Activated CD4-positive, alpha-beta T cell treated with anti-CD3 and anti-CD28 coated beads, Interleukin-2, amount 10 ng/mL, durations not matched to agents 7 days and 5 days (primary cell): ENCODE measurements around the gene WIPF2. TPM values are rescaled to one million over a fixed set of nuclear protein-coding genes. Genes with fewer than 3 reads are reported as not detected.

Experiments
- CTCF ChIA-PET: fragments of 350-600 bp; sonication (Branson Sonifier 250); formaldehyde crosslinking; loops from one replicate; lab custom pipeline; 2021; ENCODE audit warnings: antibody characterized with exemption; lab: Charles Lee
- POLR2A ChIA-PET: fragments of 350-600 bp; sonication (Branson Sonifier 250); formaldehyde crosslinking; loops from one replicate; lab custom pipeline; 2021; ENCODE audit warnings: antibody characterized with exemption; lab: Charles Lee
- DNase-seq: peaks from one replicate; pipeline ENCODE4 v3.0.0-alpha.2; 2020
- H3K27ac Mint-ChIP-seq: one replicate; pipeline ENCODE4 v1.8.0; 2021; ENCODE audit warnings: mild to moderate bottlenecking, moderate library complexity, mixed read lengths
- H3K27me3 Mint-ChIP-seq: one replicate; pipeline ENCODE4 v1.8.0; 2021; ENCODE audit warnings: mixed read lengths
- H3K36me3 Mint-ChIP-seq: one replicate; pipeline ENCODE4 v1.8.0; 2021; ENCODE audit warnings: low read depth, mixed read lengths
- H3K4me1 Mint-ChIP-seq: one replicate; pipeline ENCODE4 v1.8.0; 2021; ENCODE audit warnings: mixed read lengths
- H3K4me3 Mint-ChIP-seq: one replicate; pipeline ENCODE4 v1.8.0; 2021; ENCODE audit warnings: mild to moderate bottlenecking, moderate library complexity, mixed read lengths
- H3K9me3 Mint-ChIP-seq: one replicate; pipeline ENCODE4 v1.8.0; 2021; ENCODE audit warnings: mixed read lengths
- microRNA-seq: library from miRNA; unstranded; fragments of <30 nt; microRNA quantifications from one replicate; pipeline ENCODE4 v1.2.0, GENCODE V29; 2021; ENCODE audit warnings: borderline microRNAs expressed, borderline replicate concordance
- total RNA-seq, 2 experiments: library from RNA; stranded (reverse); gene quantifications; one replicate each; pipeline ENCODE4 v1.2.3, GENCODE V29; 2021

The WIPF2 gene
- total RNA-seq, 2 experiments from 2014 or later, result 23.7 to 26.7 TPM

DNA sequence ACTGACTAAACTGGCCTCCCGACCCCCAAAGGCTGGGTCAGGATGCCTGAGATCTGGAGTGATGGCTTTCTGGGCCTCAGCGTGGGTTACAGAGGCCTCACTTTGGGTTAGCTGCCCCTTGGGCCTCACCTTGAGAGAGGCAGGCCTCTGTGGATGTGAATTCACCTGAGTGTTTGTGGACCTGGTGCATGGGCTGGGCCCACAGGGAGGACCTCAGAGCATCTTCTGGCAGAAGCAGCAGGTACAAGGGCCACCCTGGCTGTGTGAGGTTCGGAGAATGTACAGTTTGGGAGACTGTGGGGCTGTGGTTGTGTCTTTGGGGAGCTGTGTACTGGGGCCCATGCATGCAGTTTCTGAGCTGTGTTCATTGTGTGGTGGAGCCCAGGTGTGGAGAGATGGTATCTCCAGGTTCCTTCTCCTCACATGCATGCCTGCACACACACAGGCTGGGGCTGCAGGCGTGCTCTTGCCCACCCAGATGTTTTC lies 108.2 kb downstream of the WIPF2 start:
- peak; percentile 41 for DNase-seq
- CTCF ChIA-PET, result interaction anchor here (0.6 to 7.9 kb wide), 8 partner anchors 9 to 233 kb away, joined by 3 to 47 read pairs (median 11); no protein-coding TSS in a partner anchor
- Mint-ChIP-seq H3K27me3 (no peaks in the 10 kb centered on the region), H3K36me3 (peaks cover 44% of the 10 kb centered on the region), H3K4me1 (peaks cover 88% of the 10 kb centered on the region), H3K27ac (peak overlapping the region; percentile 96), H3K9me3 (no peaks in the 10 kb centered on the region), H3K4me3 (peak overlapping the region; percentile 80)
- POLR2A ChIA-PET, result no interaction called here

DNA sequence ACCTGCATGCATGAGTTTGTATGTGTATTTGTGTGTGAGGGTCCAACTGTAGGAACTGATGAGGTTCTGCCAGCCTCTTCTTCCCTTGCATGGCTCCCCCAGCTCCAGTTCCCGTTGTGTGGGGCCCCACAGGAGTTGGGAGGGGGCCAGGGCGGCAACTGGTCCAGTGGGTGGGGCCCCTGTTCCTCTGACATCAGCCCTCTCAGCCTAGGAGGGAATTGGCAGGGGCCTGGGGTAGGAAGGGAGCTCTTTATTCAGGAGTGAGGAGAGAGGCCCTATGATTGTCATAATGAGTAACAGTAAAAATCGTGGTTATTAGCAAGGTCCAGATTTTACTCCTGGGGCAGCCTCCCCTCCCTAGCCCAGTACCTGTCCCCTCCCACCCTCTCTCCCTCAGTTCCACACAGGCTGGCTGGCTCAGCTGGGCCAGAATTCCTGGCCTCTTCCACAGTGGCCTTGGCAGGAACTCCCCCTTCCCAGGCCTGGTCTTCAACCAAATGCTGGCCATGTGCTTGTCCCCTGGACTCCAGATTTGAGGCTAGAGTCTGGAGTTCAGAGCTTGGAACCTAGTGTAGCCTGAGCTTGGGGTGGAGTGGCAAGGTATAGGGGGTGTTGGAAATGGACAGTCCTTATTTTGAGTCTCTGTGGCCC lies 108.8 kb downstream of the WIPF2 start:
- H3K36me3 Mint-ChIP-seq, result peaks cover 48% of the 10 kb centered on the region
- ChIA-PET CTCF (interaction anchor here (0.6 to 7.9 kb wide), 9 partner anchors 8 to 232 kb away, joined by 3 to 47 read pairs (median 4); no protein-coding TSS in a partner anchor), POLR2A (interaction anchor here (0.6 kb wide), 1 partner anchor 1084 kb away, joined by 3 read pairs; no protein-coding TSS in a partner anchor)
- H3K4me1 Mint-ChIP-seq, result peaks cover 93% of the 10 kb centered on the region
- H3K27me3 Mint-ChIP-seq, result no peaks in the 10 kb centered on the region
- H3K9me3 Mint-ChIP-seq, result no peaks in the 10 kb centered on the region
- peak overlapping the region; percentile 96 for H3K27ac Mint-ChIP-seq
- no peak for DNase-seq
- peak overlapping the region; percentile 80 for H3K4me3 Mint-ChIP-seq

DNA sequence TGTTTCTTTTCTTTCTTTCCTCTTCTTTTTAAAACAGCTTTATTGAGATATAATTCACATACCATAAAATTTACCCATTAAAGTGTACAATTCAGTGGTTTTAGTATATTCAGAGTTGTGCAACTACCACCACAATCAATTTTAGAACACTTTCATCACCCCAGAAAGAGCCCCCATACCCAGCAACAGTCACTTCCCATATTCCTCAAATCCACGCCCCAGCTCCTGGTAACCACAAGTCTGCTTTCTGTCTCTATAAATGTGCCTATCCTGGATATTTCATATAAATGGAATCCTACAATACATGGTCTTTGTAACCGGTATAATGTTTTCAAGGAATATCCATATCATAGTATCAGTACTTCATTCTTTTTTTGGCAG lies 109.3 kb downstream of the WIPF2 start:
- H3K9me3 Mint-ChIP-seq, result no peaks in the 10 kb centered on the region
- H3K4me3 Mint-ChIP-seq, result peak overlapping the region; percentile 59
- no peak for DNase-seq
- H3K27ac Mint-ChIP-seq, result peak overlapping the region; percentile 88
- POLR2A ChIA-PET, result interaction anchor here (0.6 kb wide), 1 partner anchor 1084 kb away, joined by 3 read pairs; no protein-coding TSS in a partner anchor
- CTCF ChIA-PET, result interaction anchor here (1.0 to 7.9 kb wide), 7 partner anchors 11 to 235 kb away, joined by 3 to 47 read pairs (median 4); no protein-coding TSS in a partner anchor
- no peaks in the 10 kb centered on the region for H3K27me3 Mint-ChIP-seq
- H3K4me1 Mint-ChIP-seq, result peaks cover 93% of the 10 kb centered on the region
- H3K36me3 Mint-ChIP-seq, result peaks cover 52% of the 10 kb centered on the region

DNA sequence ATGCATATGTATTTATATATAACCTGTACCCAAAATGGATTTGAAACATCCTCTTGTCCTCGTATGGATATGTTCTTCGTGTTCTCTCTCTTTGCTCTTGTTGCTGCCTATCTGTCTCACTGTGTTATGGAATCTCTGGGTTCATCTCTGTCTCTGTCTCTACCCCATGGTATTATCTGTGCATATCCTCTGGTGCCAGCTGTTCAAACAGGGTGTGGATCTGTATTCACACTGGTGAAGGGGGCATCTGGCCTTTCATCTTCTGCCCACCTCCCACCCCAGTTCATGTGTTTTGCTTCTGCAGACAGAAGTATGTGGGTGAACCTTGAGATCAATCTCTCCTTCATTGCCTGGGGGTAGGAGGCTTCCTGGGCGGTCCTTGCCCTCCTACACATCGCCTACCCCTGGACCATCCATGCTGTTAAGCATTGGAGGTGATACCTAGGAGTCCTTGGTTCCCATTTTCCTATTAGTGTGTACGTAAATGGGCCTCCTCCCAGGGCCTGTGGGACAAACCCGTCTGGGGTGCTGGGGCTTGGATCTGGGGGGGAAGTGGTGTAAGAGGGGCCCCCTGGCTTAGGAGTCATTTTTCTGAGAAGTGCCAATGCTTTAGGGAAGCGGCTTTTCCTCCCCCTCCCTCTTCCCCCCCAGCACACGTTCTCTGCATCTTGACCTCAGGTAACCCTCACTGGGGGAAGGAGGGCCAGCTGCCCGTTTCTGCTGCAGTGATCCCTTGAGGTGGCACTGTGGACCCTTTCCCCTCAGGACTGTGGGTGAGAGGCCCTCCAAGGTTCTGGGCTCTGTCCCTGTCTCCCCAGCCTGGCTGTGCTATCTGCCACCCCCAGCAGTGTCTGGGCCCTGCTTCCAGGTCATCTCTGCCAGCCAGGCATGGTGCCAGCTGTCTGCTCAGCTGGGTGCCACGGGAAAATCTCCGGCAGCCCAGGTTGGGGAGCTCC lies 111.0 kb downstream of the WIPF2 start:
- POLR2A ChIA-PET, result no interaction called here
- no peak for DNase-seq

DNA sequence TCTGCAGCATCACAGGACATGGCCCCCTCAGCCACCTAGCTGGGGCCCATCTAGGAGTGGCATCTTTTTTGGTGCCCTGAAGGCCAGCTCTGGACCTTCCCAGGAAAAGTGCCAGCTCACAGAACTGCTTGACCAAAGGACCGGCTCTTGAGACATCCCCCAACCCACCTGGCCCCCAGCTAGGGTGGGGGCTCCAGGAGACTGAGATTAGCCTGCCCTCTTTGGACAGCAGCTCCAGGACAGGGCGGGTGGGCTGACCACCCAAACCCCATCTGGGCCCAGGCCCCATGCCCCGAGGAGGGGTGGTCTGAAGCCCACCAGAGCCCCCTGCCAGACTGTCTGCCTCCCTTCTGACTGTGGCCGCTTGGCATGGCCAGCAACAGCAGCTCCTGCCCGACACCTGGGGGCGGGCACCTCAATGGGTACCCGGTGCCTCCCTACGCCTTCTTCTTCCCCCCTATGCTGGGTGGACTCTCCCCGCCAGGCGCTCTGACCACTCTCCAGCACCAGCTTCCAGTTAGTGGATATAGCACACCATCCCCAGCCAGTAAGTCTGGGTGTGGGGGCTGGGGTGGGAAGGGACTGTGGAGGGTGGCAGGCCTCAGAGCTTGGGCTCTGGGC lies 111.9 kb downstream of the WIPF2 start:
- ChIA-PET POLR2A (interaction anchor here (0.5 kb wide), 1 partner anchor 43 kb away, joined by 3 read pairs; the partner anchor contains the start of gene CDC6), CTCF (interaction anchor here (0.5 to 7.7 kb wide), 9 partner anchors 8 to 280 kb away, joined by 3 to 37 read pairs (median 4); partner anchors contain the start of gene WIPF2)
- Mint-ChIP-seq H3K27me3 (no peaks in the 10 kb centered on the region), H3K27ac (peak overlapping the region; percentile 71), H3K4me3 (peak overlapping the region; percentile 45), H3K9me3 (no peaks in the 10 kb centered on the region), H3K4me1 (peaks cover 90% of the 10 kb centered on the region), H3K36me3 (peaks cover 68% of the 10 kb centered on the region)
- no peak for DNase-seq

More for the DNA sequence above, 111.0 kb downstream of the WIPF2 start:
- Mint-ChIP-seq H3K4me3 (peak overlapping the region; percentile 41), H3K9me3 (no peaks in the 10 kb centered on the region), H3K27me3 (no peaks in the 10 kb centered on the region), H3K27ac (peak overlapping the region; percentile 71), H3K36me3 (peaks cover 67% of the 10 kb centered on the region), H3K4me1 (peaks cover 94% of the 10 kb centered on the region)
- CTCF ChIA-PET, result interaction anchor here (0.5 to 7.7 kb wide), 10 partner anchors 9 to 280 kb away, joined by 3 to 37 read pairs (median 4); partner anchors contain the start of gene WIPF2

DNA sequence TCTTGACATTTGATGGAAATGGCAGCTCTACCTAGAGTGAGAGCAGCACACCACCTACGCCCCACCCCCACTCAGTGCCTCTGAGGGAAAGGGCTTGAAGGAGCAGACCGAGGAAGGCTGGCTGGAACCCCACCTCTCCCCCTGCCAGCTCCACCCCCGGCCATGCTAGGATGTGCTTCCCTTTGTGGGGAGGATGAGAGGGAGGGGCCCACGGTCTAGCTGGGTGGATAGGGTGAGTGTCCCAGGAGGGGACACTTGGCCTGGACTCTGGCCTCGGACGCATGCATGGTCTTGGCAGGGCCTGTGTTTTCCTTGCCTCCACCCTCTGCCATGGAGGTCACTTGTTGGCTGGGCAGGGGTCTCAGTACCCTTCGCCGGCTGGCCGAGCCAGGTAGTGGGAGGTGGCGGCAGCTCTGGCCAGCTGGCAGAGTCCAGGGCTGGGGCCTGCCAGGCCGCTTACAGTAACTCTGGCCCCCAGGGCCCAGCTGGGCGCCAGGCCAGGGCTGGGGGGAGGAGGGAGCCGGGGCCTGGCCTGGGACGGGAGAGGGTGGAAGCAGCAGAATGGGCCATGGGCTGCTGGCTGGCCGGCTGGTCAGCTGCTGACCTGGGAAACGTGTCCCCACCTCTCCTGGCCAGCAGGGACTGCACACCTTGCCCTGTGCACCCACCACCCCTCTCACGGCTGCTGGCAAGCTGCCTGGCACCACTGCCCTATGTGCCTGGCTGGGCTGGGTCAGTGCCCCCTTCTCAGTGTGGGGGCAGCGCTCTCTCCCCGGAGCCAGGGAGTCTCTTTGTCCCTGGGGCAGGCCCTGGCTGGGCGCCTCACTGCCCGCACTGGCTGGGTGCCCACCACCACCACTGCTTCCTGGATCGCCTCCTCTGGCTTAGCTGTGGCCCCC lies 112.9 kb downstream of the WIPF2 start:
- ChIA-PET POLR2A (no interaction called here), CTCF (interaction anchor here (0.8 to 7.7 kb wide), 9 partner anchors 7 to 230 kb away, joined by 3 to 37 read pairs (median 4); partner anchors contain the start of gene WIPF2)
- Mint-ChIP-seq H3K27me3 (no peaks in the 10 kb centered on the region), H3K4me3 (peak overlapping the region; percentile 45), H3K9me3 (no peaks in the 10 kb centered on the region), H3K36me3 (peaks cover 68% of the 10 kb centered on the region), H3K4me1 (peaks cover 86% of the 10 kb centered on the region), H3K27ac (peak overlapping the region; percentile 71)
- DNase-seq, result peak; percentile 42

Small RNA genes lying within 50 kb of the gene (microRNA-seq; reads per million reads assigned to microRNA genes)
- not detected for gene MIR6867

Other genes starting within 250 kb of the WIPF2 start
- 10 to 100 TPM; 88.4 to 94.9 TPM for gene PSMD3, start 238.5 kb upstream of the WIPF2 start, total RNA-seq
- not detected for gene CSF3, start 203.9 kb upstream of the WIPF2 start, total RNA-seq
- gene MED24, start 164.9 kb upstream of the WIPF2 start, total RNA-seq, result 100 to 1,000 TPM in 1 of 2 experiments, 10 to 100 TPM in 1; 92.1 to 102 TPM
- 1 to 10 TPM; 8.6 to 9.1 TPM for gene THRA, start 156.3 kb upstream of the WIPF2 start, total RNA-seq
- gene NR1D1, start 118.7 kb upstream of the WIPF2 start, total RNA-seq, result 1 to 10 TPM; 5.5 to 5.8 TPM
- 10 to 100 TPM; 95.4 to 97.1 TPM for gene MSL1, start 97.3 kb upstream of the WIPF2 start, total RNA-seq
- 10 to 100 TPM; 84.8 to 89.2 TPM for gene CASC3, start 78.8 kb upstream of the WIPF2 start, total RNA-seq
- 1 to 10 TPM; 4.0 to 5.1 TPM for gene RAPGEFL1, start 41.8 kb upstream of the WIPF2 start, total RNA-seq
- 10 to 100 TPM; 81.1 to 98.8 TPM for gene CDC6, start 68.6 kb downstream of the WIPF2 start, total RNA-seq
- gene RARA, start 89.9 kb downstream of the WIPF2 start, total RNA-seq, result 10 to 100 TPM; 66.6 to 66.7 TPM
- under 1 TPM in 1 of 2 experiments, not detected in 1; 0.22 TPM for gene GJD3, start 145.4 kb downstream of the WIPF2 start, total RNA-seq
- 100 to 1,000 TPM; 504 to 522 TPM for gene TOP2A, start 198.6 kb downstream of the WIPF2 start, total RNA-seq
- gene IGFBP4, start 224.1 kb downstream of the WIPF2 start, total RNA-seq, result 10 to 100 TPM; 65.2 to 67.9 TPM